SU-DHL-6 (cell line): ENCODE measurements around the gene EXOC3.

Experiments
- CTCF ChIP-seq: fragments of 200-600 bp; sonication (generic); IDR thresholded peaks from one replicate; pipeline ENCODE4 v1.5.1; 2017; ENCODE audit warnings: antibody characterized with exemption, mild to moderate bottlenecking, low read length, moderate library complexity; ENCODE audit not compliant: insufficient read depth, poor library complexity, severe bottlenecking
- EZH2phosphoT487 ChIP-seq: fragments of 200-600 bp; sonication (generic), shearing (Covaris generic); conservative IDR thresholded peaks from 2 replicates; pipeline ENCODE4 v1.6.1; 2018; ENCODE audit warnings: mild to moderate bottlenecking, antibody characterized with exemption, low read length, moderate library complexity, mixed read lengths

- TF ChIP-seq CTCF (no peak), EZH2phosphoT487 (no peak)
These were observed 9.8 kb upstream of the EXOC3 start for GRCh38 chr5:432928-433791.
